Measurements from ENCODE around the gene PITPNC1. TPM values are rescaled to one million over a fixed set of nuclear protein-coding genes. Genes with fewer than 3 reads are reported as not detected.
A peak's percentile ranks its signal among the peaks of the same experiment; 100 is the strongest.
"Not testable (repeated sequence)": the region's sequence is repeated elsewhere in the genome, so short reads cannot be mapped to it uniquely, and the experiment has no call there.

PITPNC1 gene
- 34.5 and 34.8 TPM in 2 replicates for total RNA-seq (2014; rRNA removed; shearing (Covaris generic))
- 2.8 and 7.0 TPM in 2 replicates for polyA plus RNA-seq (2014; cell fraction: nucleus; rRNA removed)

DNA sequence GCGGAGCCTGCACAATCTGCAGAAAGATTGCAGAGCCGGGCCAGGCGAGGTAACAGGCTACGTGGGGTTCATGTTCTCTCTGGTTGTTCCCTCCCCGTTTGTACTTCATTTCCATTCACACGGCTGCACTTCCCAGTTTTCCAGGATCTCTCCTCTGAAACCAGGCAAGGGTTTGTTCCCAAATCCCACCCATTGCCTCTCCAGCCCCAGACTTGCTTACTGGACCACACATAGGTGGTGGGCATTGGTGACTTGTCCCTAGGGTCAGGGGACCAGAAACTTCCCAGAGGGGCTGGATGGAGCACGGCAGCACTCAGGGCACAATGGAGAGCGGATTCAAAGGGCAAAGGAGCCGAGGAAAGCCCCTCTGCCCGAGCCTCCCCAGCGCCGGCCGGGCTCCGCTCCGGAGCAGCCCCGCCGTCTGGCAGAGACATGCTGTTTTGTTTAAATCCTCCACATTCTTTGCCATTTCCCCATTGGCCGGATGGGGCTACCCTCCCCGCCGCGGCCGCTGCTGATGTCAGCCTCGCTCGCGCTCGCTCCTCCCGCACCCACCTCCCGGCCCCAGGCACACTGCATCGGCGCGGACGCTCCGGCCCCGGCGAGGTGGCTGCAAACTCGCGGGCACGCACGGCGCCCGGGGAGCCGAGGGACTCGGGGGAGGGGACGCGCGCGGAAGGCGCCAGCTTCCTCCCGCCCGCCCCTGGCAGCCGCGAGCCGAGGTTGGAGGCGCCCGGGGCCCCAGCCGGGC, at the start of gene PITPNC1:
PITPNC1 (plus strand) TSS at position 545 of the 751 bp plus-strand sequence.
- DNase-seq (ENCODE audit: extremely low read depth, low read depth) = peak; percentile 79

DNA sequence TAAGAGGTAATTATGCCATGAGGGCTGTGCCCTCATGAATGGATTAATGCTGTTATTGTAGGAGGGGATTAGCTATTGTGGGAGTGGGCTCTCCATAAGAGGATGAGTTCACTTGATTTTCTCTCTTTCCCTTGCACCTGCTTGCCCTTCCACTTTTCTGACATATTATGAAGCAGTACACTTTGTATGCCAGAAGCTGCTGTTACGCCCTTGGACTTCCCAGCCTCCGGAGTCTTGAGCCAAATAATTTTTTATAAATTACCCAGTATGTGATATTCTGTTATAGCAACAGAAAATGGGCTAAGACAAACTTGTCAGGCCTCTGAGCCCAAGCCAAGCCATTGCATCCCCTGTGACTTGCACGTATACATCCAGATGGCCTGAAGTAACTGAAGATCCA, 49.1 kb upstream of the PITPNC1 start:
- DNase-seq (ENCODE audit: extremely low read depth, low read depth) = no peak

- DNase-seq (ENCODE audit: extremely low read depth, low read depth) = not testable (repeated sequence)
These were observed 45.5 kb upstream of the PITPNC1 start for GRCh38 chr17:67331381-67332161.

GRCh38 chr17:67332162-67332508, 44.9 kb upstream of the PITPNC1 start:
- DNase-seq (ENCODE audit: extremely low read depth, low read depth) = not testable (repeated sequence)

DNA sequence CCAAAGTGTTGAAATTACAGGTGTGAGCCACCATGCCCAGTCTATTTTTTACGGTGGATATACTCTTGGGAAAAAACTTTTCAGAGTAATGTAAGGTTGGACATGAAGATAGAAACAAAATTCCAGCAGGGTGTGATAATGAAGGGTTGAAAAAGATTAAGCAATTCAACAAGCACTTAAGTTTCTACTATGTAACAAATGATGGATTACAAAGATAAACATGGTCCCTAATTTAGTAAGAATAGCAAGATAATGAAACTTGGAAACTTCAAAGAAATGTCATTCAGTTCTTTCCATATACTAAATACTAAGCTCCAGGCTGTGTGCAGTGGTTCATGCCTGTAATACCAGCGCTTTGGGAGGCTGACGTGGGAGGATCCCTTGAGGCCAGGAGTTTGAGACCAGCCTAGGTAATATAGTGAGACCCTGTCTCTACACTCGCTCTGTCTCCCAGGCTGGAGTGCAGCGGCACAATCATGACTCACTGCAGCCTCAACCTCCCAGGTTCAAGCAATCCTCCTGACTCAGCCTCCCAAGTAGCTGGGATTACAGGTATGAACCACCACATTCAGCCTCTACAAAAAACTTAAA, 41.7 kb upstream of the PITPNC1 start:
- DNase-seq (ENCODE audit: extremely low read depth, low read depth) = no peak

GRCh38 chr17:67336859-67337258, 40.2 kb upstream of the PITPNC1 start:
- DNase-seq (ENCODE audit: extremely low read depth, low read depth) = no peak

DNA sequence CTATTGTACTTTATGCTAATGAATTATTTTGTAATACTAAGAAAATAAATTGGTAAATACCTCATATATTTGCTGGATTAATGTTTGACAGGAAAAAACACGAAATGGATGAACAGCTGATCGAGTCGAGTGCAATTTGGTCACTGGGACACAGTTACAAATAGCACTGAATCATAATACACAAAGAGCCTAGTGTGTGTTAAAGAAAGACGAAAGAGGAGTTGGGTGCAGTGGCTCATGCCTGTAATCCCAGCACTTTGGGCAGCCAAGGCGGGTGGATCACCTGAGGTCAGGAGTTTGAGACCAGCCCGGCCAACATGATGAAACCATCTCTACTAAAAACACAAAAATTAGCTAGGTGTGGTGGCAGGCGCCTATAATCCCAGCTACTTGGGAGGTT, 38.7 kb upstream of the PITPNC1 start:
- DNase-seq (ENCODE audit: extremely low read depth, low read depth) = not testable (repeated sequence)

GRCh38 chr17:67343237-67343636, 33.8 kb upstream of the PITPNC1 start:
- DNase-seq (ENCODE audit: extremely low read depth, low read depth) = no peak

DNA sequence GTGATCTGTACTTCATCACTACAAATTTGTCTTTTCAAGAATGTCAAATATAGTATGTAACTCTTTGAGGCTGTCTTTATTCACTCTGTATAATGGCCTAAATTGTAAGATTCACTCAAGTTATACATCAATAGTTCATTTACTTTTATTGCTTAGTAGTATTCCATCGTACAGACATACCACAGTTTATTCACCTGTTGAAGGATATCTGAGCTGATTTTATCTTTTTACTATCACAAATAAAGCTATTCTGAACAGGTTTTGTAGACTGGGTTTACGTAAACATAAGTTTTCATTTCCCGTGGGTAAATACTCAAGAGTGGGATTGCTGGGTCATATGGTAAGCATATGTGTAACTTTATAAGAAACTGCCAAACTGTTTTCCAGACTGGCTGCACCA, 29.3 kb upstream of the PITPNC1 start:
- DNase-seq (ENCODE audit: extremely low read depth, low read depth) = no peak

GRCh38 chr17:67349420-67349819, 27.7 kb upstream of the PITPNC1 start:
- DNase-seq (ENCODE audit: extremely low read depth, low read depth) = no peak

DNA sequence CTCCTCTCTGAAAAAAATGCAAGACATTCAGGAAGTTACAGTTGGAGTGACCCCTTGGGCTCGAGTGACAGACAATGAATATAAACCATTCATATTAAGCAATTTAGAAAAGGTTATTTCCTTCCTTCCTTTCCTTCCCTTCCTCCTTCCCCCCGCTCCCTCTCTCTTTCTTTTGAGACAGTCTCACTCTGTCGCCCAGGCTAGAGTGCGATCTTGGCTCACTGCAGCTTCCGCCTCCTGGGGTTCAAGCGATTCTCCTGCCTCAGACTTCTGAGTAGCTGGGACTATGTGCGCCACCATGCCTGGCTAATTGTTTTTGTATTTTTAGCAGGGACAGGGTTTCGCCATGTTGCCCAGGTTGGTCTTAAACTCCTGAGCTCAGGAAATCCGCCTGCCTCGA, 23.9 kb upstream of the PITPNC1 start:
- DNase-seq (ENCODE audit: extremely low read depth, low read depth) = no peak

- no peak for DNase-seq (ENCODE audit: extremely low read depth, low read depth)
These were observed 23.0 kb upstream of the PITPNC1 start for GRCh38 chr17:67353929-67354574.

- no peak for DNase-seq (ENCODE audit: extremely low read depth, low read depth)
These were observed 18.5 kb upstream of the PITPNC1 start for GRCh38 chr17:67358612-67359011.

GRCh38 chr17:67359960-67360791, 16.9 kb upstream of the PITPNC1 start:
- no peak for DNase-seq (ENCODE audit: extremely low read depth, low read depth)

DNA sequence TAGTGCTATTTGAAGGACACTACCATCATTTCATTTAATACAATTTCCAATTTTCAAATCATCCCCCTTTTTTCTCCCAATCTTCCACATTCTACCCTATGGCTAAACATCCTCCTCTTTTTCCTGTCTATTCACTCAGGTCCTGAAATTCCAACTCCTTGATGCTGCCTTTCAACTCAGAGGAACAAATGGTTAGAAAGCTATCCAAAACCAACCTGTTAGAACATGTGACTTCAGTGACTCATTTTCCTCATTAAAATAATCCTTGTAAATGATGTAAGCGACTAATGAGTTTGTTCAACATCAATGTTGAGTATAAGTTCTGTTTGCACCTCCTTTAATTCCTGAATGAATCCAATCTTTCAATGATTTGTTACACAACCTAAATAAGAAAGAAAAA, 16.2 kb upstream of the PITPNC1 start:
- no peak for DNase-seq (ENCODE audit: extremely low read depth, low read depth)

- DNase-seq (ENCODE audit: extremely low read depth, low read depth) = no peak
These were observed 14.9 kb upstream of the PITPNC1 start for GRCh38 chr17:67362173-67362572.

DNA sequence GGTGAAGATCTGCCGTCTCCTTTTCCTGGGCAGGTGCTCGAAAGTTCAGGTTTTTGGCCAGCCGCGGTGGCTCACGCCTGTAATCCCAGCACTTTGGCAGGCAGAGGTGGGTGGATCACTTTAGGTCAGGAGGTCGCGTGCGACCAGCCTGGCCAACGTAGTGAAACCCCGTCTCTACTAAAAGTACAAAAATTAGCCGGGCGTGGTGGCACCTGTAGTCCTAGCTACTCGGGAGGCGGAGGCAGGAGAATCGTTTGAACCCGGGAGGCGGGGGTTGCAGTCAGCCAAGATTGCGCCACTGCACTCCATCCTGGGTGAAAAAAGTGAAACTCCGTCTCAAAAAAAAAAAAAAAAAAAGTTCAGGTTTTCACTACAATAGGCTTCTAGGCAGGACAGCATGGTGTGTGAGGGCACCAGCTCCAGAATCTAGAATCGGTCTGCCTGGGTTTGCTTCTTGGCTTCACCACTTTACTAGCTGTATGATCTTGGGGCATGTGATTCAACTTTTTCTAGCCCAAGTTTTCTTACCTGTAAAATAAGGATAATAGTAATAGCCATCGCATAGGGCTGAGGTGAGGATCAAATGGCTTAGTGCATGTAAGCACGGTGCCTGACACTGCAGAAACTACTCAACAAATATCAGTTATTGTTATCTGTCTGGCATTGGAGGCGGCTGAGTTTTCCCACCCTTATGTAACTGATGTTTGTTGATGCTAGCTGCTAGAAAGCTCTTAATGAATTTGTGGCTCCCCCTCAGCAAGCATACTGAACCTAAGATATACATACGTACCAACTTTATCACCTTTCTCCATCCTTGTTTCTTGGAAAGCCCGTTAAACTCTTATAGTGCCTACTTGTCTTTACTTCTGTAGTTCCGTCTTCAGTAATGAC, 12.0 kb upstream of the PITPNC1 start:
- no peak for DNase-seq (ENCODE audit: extremely low read depth, low read depth)

DNA sequence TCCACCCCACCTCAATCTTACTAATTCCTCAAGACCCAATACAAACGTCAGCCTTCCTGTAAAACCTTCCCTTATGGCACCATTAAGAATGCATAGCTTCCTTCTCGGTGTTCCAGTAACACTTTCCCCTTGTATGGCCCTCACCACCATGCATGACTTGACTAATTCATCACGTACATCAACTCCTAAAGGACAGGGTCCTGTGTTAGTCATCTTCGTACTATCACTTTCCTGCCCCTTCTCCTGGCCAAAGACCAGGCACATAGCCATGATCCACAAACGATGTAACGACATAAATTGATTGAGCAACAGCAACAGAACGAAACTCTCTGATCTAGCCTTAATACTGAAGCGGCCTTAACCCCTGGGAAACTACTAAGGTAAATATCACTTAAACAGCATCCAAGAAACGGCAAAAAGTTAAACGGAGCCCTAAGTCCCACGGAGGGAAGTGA, 11.3 kb upstream of the PITPNC1 start:
- no peak for DNase-seq (ENCODE audit: extremely low read depth, low read depth)
